Mesodermal cell (in vitro differentiated cells): ENCODE data around the gene ABHD16B.

ENCODE experiments used
- H3K27ac ChIP-seq: 2 replicates; pipeline ENCODE4 v1.7.0; 2013; ENCODE audit warnings: mild to moderate bottlenecking, low read depth, low read length, moderate library complexity; ENCODE audit not compliant: severe bottlenecking
- H3K36me3 ChIP-seq: 2 replicates; pipeline ENCODE4 v1.7.1; 2013; ENCODE audit warnings: mild to moderate bottlenecking, low read length, moderate library complexity; ENCODE audit not compliant: control insufficient read depth, insufficient read depth
- H3K4me1 ChIP-seq: one replicate; pipeline ENCODE4 v1.7.1; 2013; ENCODE audit warnings: mild to moderate bottlenecking, low read length; ENCODE audit not compliant: insufficient read depth, control insufficient read depth, poor library complexity, severe bottlenecking
- H3K4me3 ChIP-seq: 2 replicates; pipeline ENCODE4 v1.7.0; 2013; ENCODE audit warnings: low read length, control low read depth, mild to moderate bottlenecking; ENCODE audit not compliant: insufficient read depth, poor library complexity, severe bottlenecking; ENCODE audit errors: extremely low read depth
- H3K9me3 ChIP-seq: 2 replicates; pipeline ENCODE4 v1.7.1; 2013; ENCODE audit warnings: mild to moderate bottlenecking, low read length, moderate library complexity; ENCODE audit not compliant: control insufficient read depth
- WGBS, 2 experiments: methylation state at CpG; one replicate each; pipeline ENCODE4 v1.1.5; 2013; ENCODE audit warnings: missing lambda C conversion rate in 2 of 2; ENCODE audit not compliant: insufficient coverage in 2 of 2; 5-methylcytosine and 5-hydroxymethylcytosine counted together

Gene ABHD16B

DNA sequence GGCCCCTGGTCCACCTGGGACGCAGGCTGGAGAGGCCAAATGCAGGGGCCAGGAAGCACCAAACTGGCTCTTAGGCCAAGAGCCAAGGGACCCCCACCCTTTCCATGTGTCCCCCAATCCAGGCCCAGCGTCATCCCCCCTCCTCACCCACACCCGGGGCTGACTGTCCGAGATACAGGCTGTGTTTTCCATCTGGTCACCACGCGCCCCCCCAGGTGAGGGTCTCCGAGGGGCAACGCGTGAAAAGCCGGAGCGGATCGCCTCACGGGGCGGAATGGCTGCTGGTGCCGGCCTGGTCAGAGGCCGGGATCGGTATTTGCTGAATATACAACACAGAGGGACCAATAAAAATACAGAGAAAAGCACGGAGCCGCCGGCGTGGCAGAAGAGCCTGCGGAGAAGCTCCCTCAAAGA is 5.2 kb upstream of the ABHD16B start:
- WGBS, 2 experiments, result 73 to 79% methylated on average over 17 to 18 of the region's 22 CpGs
- no peak overlapping the region for H3K4me3 ChIP-seq
- no peaks in the 10 kb centered on the region for H3K9me3 ChIP-seq
- peaks cover 42% of the 10 kb centered on the region for H3K4me1 ChIP-seq
- H3K36me3 ChIP-seq, result peaks cover 5% of the 10 kb centered on the region
- no peak overlapping the region for H3K27ac ChIP-seq

DNA sequence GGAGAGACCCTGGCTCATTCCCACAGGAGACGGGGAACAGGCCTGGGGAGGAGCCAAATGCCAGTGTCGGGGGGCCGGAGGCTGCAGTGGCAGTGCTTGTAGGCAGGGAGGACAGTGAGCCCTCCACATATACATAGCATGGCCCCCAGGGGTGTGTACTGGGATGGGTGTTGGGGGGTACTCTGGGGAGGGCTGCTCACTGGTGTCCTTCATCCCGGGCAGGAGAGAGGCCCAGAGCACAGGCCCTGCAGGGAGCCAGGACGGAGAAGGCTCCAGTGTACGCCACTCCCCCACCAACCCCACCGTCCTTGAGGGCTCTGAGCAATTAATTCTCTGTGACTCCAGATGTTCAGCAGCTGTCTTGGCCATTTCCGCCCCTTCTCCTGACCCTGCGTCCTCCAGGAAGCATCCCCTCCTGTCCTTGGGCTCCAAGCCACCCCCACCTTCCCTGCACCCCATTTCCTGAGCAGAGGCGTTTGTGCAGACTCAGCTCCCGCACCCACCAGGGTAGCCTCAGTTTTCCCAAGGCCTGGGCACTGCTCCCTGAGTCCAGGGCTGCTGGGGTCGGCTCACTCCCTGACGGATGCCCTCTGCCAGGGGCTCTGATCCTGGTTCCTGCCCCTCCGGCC is 3.4 kb upstream of the ABHD16B start:
- Histone ChIP-seq H3K4me3 (no peak overlapping the region), H3K27ac (peak overlapping the region; percentile 85), H3K9me3 (no peaks in the 10 kb centered on the region), H3K36me3 (peaks cover 12% of the 10 kb centered on the region), H3K4me1 (peaks cover 42% of the 10 kb centered on the region)
- WGBS, 2 experiments, result 75 to 83% methylated on average over 9 to 10 of the region's 14 CpGs

DNA sequence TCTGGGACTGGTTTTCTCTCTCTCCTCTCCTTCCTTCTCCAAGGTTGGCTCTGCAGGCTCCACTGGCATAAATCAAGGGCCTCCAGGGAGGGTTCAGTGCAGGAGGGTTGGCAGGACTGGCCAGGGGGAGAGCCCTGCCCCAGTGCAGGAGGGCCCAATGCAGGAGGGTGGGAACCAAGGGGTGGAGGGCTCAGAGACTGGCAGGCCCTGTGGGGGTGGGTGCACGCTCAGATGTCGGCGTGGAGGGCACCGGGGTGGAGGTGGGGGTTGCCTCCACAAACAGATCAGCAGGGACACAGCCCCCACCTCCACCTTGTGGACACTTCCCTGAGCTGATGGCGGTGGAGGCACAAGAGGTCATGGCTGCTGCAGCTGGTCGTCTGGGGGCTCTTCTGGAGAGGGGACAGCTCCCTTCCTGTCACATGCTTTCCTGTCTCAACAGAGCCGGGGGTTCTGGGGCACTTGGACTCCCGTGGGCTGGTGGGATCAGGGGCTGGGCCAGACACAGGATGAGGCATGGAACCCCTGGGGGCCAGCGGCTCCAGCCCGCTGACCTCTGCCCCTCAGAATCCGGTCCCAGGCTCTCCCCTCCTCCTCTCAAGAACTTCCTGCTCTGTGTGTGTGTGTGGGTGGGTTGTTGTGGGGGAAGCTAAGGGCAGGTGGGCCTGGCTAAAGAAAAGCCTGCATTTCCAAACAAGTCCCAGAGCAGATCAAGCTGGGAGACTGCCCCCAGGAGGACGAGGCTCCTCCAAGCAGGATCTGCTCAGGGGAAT is 2.7 kb upstream of the ABHD16B start:
- no peaks in the 10 kb centered on the region for H3K9me3 ChIP-seq
- WGBS, 2 experiments, result 18 to 25% methylated on average over 7 to 8 of the region's 12 CpGs
- peaks cover 18% of the 10 kb centered on the region for H3K36me3 ChIP-seq
- no peak overlapping the region for H3K4me3 ChIP-seq
- peaks cover 39% of the 10 kb centered on the region for H3K4me1 ChIP-seq
- H3K27ac ChIP-seq, result peak overlapping the region; percentile 85

DNA sequence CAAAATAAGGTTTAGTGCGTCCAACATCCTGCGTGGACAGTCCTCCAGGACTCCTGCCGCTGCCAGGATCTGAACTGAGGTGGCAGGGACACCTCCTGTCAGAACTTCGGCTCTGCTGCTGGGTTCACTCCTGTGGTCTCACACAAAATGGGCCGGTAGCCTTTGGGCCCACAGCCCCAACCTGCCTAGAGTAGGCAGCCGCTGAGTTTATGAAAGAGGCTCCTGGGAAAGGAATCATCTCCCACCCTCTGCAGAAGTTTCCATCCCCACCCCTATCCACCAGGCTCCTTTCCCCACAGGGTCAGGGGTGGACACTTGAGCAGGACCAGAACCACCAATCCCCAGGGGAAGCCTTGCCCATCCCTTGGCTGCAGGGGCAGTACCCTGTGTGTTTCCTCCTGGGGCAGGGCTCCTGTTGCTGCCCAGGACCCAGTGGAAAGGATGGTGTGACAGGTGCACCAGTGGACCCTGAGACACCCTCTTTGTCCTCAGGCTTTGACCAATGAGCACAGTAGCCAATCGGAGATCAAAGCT is 2.1 kb upstream of the ABHD16B start:
- 56 to 66% methylated on average over 6 to 7 of the region's 7 CpGs for WGBS, 2 experiments
- no peaks in the 10 kb centered on the region for H3K9me3 ChIP-seq
- peaks cover 33% of the 10 kb centered on the region for H3K4me1 ChIP-seq
- peaks cover 20% of the 10 kb centered on the region for H3K36me3 ChIP-seq
- H3K27ac ChIP-seq, result peak overlapping the region; percentile 85
- H3K4me3 ChIP-seq, result no peak overlapping the region

DNA sequence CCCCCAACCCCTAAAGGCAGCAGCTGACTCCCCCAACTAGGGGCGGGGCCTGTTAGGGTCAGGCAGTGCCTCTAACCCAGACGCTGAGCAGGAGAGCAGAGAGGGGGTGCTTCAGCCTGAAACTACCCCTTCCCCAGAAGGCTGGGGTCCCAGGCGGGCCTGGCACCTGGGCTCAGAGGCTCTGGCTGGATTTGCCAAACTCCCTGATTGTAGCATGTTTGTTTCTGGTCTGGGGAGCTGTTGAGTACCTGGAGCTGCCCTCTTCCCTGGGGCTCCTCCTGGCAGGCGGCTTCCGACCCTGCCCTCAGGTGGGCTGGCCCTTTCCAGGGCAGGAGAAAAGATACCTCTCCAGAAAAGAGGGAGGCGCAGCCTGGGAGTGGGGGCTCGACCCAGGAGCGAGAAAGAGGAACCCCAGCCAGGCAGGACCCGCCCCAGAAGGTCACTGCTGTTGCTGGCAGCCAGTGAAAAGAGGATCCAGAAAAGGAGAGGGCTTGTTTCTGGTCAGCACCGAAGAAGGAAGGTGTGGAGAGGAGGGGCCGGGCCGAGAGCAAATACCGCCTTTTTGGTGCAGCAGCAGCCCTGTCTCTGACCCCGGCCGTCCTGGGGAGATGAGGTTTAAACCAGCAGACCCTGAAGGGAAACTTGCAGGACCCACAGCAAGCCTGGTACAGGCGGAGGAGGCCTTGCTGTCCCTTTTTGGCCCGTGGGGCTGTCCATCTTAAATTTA is 810 bp upstream of the ABHD16B start:
- Histone ChIP-seq H3K4me1 (peaks cover 23% of the 10 kb centered on the region), H3K9me3 (no peaks in the 10 kb centered on the region), H3K36me3 (peaks cover 20% of the 10 kb centered on the region), H3K4me3 (no peak overlapping the region), H3K27ac (peak overlapping the region; percentile 41)
- 84 to 89% methylated on average over 12 to 17 of the region's 17 CpGs for WGBS, 2 experiments

DNA sequence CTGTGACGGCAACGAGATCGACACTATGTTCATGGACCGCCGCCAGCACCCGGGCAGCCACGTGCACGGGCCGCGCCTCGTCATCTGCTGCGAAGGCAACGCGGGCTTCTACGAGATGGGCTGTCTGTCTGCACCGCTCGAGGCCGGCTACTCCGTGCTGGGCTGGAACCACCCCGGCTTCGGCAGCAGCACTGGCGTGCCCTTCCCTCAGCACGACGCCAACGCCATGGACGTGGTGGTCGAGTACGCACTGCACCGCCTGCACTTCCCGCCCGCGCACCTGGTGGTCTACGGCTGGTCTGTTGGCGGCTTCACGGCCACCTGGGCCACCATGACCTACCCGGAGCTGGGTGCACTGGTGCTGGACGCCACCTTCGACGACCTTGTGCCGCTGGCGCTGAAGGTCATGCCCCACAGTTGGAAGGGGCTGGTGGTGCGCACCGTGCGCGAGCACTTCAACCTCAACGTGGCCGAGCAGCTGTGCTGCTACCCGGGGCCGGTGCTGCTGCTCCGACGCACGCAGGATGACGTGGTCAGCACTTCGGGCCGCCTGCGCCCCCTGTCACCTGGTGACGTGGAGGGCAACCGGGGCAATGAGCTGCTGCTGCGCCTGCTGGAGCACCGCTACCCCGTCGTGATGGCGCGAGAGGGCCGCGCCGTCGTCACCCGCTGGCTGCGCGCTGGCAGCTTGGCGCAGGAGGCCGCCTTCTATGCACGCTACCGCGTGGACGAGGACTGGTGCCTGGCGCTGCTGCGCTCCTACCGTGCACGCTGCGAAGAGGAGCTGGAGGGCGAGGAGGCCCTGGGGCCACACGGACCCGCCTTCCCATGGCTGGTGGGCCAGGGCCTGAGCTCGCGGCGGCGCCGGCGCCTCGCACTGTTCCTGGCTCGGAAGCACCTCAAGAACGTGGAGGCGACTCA is 943 bp downstream of the ABHD16B start:
- Histone ChIP-seq H3K4me1 (peaks cover 22% of the 10 kb centered on the region), H3K27ac (no peak overlapping the region), H3K9me3 (no peaks in the 10 kb centered on the region), H3K36me3 (peaks cover 27% of the 10 kb centered on the region), H3K4me3 (no peak overlapping the region)
- WGBS, 2 experiments, result 97 to 98% methylated on average over 91 to 95 of the region's 95 CpGs

DNA sequence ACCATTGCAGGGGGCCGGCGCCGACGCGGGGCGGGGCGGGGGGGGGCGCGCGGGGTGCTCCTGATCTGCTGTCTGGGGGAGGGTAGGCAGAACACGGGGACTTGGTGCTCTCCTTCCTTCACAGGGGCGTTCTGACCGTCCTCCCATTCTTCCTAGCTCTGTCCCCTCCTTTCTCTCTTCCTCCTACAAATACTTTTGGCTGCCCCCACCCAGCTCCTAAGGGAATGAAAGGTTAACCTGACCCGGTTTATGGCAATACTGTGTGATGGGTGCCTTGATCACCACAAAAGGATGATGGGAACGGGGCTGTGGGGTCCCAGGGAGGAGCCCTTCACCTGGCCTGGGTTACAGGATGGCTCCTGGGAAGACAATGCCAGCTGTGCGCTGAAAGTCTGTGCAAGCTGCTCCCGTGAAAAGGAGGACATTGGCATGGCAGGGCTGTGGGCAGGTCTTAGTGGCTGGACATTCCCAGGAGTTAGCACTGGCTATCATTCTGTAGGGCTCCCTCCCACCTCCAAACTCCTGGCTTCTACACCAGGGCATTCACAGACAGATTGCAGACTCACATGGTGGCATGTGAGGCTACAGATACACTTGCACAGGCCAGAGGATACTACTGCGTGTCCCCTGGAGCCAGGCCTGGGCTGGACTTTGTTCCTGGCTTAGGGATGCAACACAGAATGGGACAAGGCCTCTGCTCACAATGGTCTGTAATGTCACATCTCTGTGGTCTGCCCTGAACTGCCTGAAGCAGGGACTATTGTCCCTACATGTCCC is 1.9 kb downstream of the ABHD16B start:
- H3K36me3 ChIP-seq, result peaks cover 34% of the 10 kb centered on the region
- peak overlapping the region; percentile 98 for H3K4me3 ChIP-seq
- 84 to 93% methylated on average over 5 to 7 of the region's 18 CpGs for WGBS, 2 experiments

DNA sequence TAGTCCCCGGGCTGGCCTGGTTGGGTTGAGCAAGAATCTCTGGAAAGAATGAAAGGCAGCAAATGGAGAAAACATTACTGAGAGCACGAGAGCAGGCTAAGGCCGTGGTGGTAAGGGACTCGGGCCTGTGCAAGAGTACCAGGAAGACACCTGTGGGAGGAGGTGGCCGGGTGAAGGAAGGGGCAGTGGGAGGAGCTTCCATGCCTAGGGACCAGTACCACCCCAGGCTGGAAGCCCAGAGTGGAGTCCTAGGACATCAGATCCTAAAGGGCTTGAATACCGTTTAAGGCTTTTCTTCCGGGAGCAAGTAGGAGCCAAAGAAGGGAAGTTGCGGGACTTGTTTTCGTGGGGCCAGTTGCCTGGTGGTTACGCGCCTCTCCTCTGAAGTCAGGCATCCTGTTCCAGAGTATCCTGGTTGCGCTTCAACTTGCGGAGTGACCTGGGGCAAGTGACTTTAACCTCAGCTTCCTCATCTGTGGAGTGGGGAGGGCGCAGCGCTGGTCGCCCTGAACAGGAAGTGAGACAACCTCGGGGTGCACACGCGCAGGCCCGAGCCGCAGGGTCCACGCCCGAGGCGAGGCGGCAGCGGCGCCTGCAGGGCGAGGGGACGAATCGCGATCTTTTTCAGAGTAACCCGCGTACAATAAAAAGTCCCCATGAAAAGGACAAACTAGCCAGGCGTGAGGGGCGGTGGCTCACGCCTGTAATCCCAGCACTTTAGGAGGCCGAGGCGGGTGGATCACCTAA is 2.7 kb downstream of the ABHD16B start:
- Histone ChIP-seq H3K4me1 (peaks cover 6% of the 10 kb centered on the region), H3K9me3 (no peaks in the 10 kb centered on the region), H3K27ac (peak overlapping the region; percentile 64), H3K4me3 (peak overlapping the region; percentile 98), H3K36me3 (peaks cover 41% of the 10 kb centered on the region)
- WGBS, 2 experiments, result 23 to 26% methylated on average over 36 to 37 of the region's 38 CpGs

More for the DNA sequence above, 1.9 kb downstream of the ABHD16B start:
- peak overlapping the region; percentile 13 for H3K27ac ChIP-seq
- peaks cover 14% of the 10 kb centered on the region for H3K4me1 ChIP-seq
- H3K9me3 ChIP-seq, result no peaks in the 10 kb centered on the region

DNA sequence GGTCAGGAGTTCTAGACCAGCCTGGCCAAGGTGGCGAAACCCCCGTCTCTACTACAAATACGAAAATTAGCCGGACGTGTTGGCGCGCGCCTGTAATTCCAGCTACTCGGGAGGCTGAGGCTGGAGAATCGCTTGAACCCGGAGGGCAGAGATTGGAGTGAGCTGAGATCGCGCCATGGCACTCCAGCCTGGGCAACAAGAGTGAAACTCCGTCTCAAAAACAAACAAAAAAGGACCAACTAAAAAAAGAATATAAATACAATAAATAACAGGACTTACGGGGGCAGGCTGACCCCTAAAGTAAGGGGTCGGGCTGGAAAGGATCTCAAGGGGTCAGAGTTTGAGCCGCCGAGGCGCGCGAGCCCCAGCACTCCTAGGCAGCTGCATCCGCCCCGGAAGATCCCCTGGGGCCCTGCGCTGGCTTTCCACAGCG is 3.3 kb downstream of the ABHD16B start:
- Histone ChIP-seq H3K36me3 (peaks cover 47% of the 10 kb centered on the region), H3K27ac (peak overlapping the region; percentile 64)
- 1% methylated on average over 23 to 24 of the region's 25 CpGs for WGBS, 2 experiments

More for the DNA sequence above, 3.3 kb downstream of the ABHD16B start:
- H3K9me3 ChIP-seq, result no peaks in the 10 kb centered on the region
- peak overlapping the region; percentile 98 for H3K4me3 ChIP-seq
- H3K4me1 ChIP-seq, result peaks cover under 1% of the 10 kb centered on the region
